GM23338 (cell line): ENCODE measurements around the gene SCNN1G.

ENCODE experiments used
- EZH2 ChIP-seq: fragments of 200-600 bp; sonication (generic); IDR thresholded peaks from one replicate; pipeline ENCODE4 v1.8.0; 2017; ENCODE audit warnings: antibody characterized with exemption, mild to moderate bottlenecking, low read depth; ENCODE audit not compliant: unreplicated experiment
- REST ChIP-seq: IDR thresholded peaks from one replicate; pipeline ENCODE4 v1.6.1; 2018; ENCODE audit warnings: antibody characterized with exemption; ENCODE audit not compliant: unreplicated experiment
- TF ChIP-seq, protein P1 (sequence below), 2 experiments: fragments of 200-600 bp in 1 of 2; sonication (generic) in 1 of 2; conservative IDR thresholded peaks; 2 replicates each; pipeline versions ENCODE4 v1.5.1 to v1.6.1; 2016 to 2017; ENCODE audit warnings: antibody characterized with exemption in 2 of 2, low read depth in 2 of 2, mild to moderate bottlenecking in 2 of 2, moderate library complexity in 1 of 2

- no peak for TF ChIP-seq EZH2
- TF ChIP-seq REST, result no peak
- TF ChIP-seq, protein P1, sequence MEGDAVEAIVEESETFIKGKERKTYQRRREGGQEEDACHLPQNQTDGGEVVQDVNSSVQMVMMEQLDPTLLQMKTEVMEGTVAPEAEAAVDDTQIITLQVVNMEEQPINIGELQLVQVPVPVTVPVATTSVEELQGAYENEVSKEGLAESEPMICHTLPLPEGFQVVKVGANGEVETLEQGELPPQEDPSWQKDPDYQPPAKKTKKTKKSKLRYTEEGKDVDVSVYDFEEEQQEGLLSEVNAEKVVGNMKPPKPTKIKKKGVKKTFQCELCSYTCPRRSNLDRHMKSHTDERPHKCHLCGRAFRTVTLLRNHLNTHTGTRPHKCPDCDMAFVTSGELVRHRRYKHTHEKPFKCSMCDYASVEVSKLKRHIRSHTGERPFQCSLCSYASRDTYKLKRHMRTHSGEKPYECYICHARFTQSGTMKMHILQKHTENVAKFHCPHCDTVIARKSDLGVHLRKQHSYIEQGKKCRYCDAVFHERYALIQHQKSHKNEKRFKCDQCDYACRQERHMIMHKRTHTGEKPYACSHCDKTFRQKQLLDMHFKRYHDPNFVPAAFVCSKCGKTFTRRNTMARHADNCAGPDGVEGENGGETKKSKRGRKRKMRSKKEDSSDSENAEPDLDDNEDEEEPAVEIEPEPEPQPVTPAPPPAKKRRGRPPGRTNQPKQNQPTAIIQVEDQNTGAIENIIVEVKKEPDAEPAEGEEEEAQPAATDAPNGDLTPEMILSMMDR (conservative IDR thresholded peaks at IDR 0.05; ENCODE audit: low read depth in 2 of 2), result no peak
Measured at GRCh38 chr16:23172583-23172982, 10.0 kb upstream of the SCNN1G start.
